HepG2 (cell line): ENCODE measurements around the gene MRPS5. TPM values are rescaled to one million over a fixed set of nuclear protein-coding genes. Genes with fewer than 3 reads are reported as not detected.

Source experiments
- BCL6 ChIP-seq: IDR thresholded peaks from 2 replicates; pipeline ENCODE4 v1.6.1; 2016; ENCODE audit warnings: missing genetic modification reagents, missing compliant biosample characterization
- DMAP1 ChIP-seq: IDR thresholded peaks from 2 replicates; pipeline ENCODE4 v1.6.1; 2016
- ESRRA ChIP-seq: sonication (generic); formaldehyde crosslinking; IDR thresholded peaks from 2 replicates; pipeline ENCODE4 v1.5.1; 2020; ENCODE audit warnings: mild to moderate bottlenecking, low read depth, missing genetic modification reagents
- FOXO1 ChIP-seq: sonication (generic); formaldehyde crosslinking; IDR thresholded peaks from 2 replicates; pipeline ENCODE4 v1.4.0; 2020; ENCODE audit warnings: missing genetic modification reagents
- GATAD1 ChIP-seq: IDR thresholded peaks from 2 replicates; pipeline ENCODE4 v1.6.1; 2016; ENCODE audit warnings: missing genetic modification reagents, missing compliant biosample characterization
- HNRNPL ChIP-seq: fragments of 200-400 bp; formaldehyde crosslinking; IDR thresholded peaks from 2 replicates; pipeline ENCODE4 v1.6.1; 2017; ENCODE audit warnings: mild to moderate bottlenecking, low read depth, low read length
- KDM2A ChIP-seq: sonication (generic); formaldehyde crosslinking; IDR thresholded peaks from 2 replicates; pipeline ENCODE4 v1.4.0; 2020; ENCODE audit warnings: low read depth, missing genetic modification reagents, borderline replicate concordance
- LCORL ChIP-seq, 2 experiments: fragments of 450-650 bp in 1 of 2; sonication (generic) in 1 of 2; formaldehyde crosslinking in 1 of 2; IDR thresholded peaks; 2 replicates each; pipeline versions ENCODE4 v1.5.0 to v1.6.1; 2017 to 2020; ENCODE audit warnings: antibody characterized with exemption in 1 of 2, missing genetic modification reagents in 1 of 2
- MEIS2 ChIP-seq: sonication (generic); formaldehyde crosslinking; IDR thresholded peaks from 2 replicates; pipeline ENCODE4 v1.9.0; 2021; ENCODE audit warnings: mild to moderate bottlenecking, missing genetic modification reagents
- NFIC ChIP-seq: IDR thresholded peaks from 2 replicates; pipeline ENCODE4 v1.6.1; 2012; ENCODE audit warnings: mild to moderate bottlenecking, low read length, inconsistent platforms
- NFYC ChIP-seq: IDR thresholded peaks from 2 replicates; pipeline ENCODE4 v1.6.1; 2016; ENCODE audit warnings: missing genetic modification reagents, missing compliant biosample characterization
- PAF1 ChIP-seq: IDR thresholded peaks from 2 replicates; pipeline ENCODE4 v1.6.1; 2016; ENCODE audit warnings: missing genetic modification reagents, missing compliant biosample characterization
- POLR2A ChIP-seq, 2 experiments: IDR thresholded peaks; 2 replicates each; pipeline ENCODE4 v1.6.1; 2011; ENCODE audit warnings: low read depth in 2 of 2, low read length in 2 of 2, mild to moderate bottlenecking in 1 of 2, moderate library complexity in 1 of 2; ENCODE audit not compliant: insufficient read depth in 1 of 2
- REPIN1 ChIP-seq: sonication (generic); formaldehyde crosslinking; IDR thresholded peaks from 2 replicates; pipeline ENCODE4 v1.8.0; 2022; ENCODE audit warnings: missing genetic modification reagents, low read depth, mild to moderate bottlenecking, borderline replicate concordance
- SALL1 ChIP-seq: sonication (generic); formaldehyde crosslinking; IDR thresholded peaks from 2 replicates; pipeline ENCODE4 v1.8.0; 2022; ENCODE audit warnings: mild to moderate bottlenecking, missing genetic modification reagents
- SAP130 ChIP-seq: IDR thresholded peaks from 2 replicates; pipeline ENCODE4 v1.6.1; 2016; ENCODE audit warnings: low read depth
- SMAD9 ChIP-seq: sonication (generic); formaldehyde crosslinking; IDR thresholded peaks from 2 replicates; pipeline ENCODE4 v1.5.1; 2020; ENCODE audit warnings: mild to moderate bottlenecking, missing genetic modification reagents
- SOX5 ChIP-seq: IDR thresholded peaks from 2 replicates; pipeline ENCODE4 v1.6.1; 2016; ENCODE audit warnings: borderline replicate concordance
- ZFP90 ChIP-seq: sonication (generic); formaldehyde crosslinking; IDR thresholded peaks from 2 replicates; pipeline ENCODE4 v1.8.0; 2022; ENCODE audit warnings: missing genetic modification reagents, mild to moderate bottlenecking, inconsistent platforms, borderline replicate concordance
- ZNF234 ChIP-seq: sonication (generic); formaldehyde crosslinking; conservative IDR thresholded peaks from 2 replicates; pipeline ENCODE4 v1.5.1; 2020; ENCODE audit warnings: mild to moderate bottlenecking, missing genetic modification reagents
- ZNF256 ChIP-seq: sonication (generic); formaldehyde crosslinking; conservative IDR thresholded peaks from 2 replicates; pipeline ENCODE4 v1.4.0; 2020; ENCODE audit warnings: missing genetic modification reagents
- ZNF331 ChIP-seq: sonication (generic); formaldehyde crosslinking; IDR thresholded peaks from 2 replicates; pipeline ENCODE4 v1.4.0; 2020; ENCODE audit warnings: missing genetic modification reagents
- ZNF446 ChIP-seq: sonication (generic); formaldehyde crosslinking; IDR thresholded peaks from 2 replicates; pipeline ENCODE4 v1.5.0; 2020; ENCODE audit warnings: mild to moderate bottlenecking, missing genetic modification reagents
- ZNF619 ChIP-seq: sonication (generic); formaldehyde crosslinking; IDR thresholded peaks from 2 replicates; pipeline ENCODE4 v1.4.0; 2020; ENCODE audit warnings: mild to moderate bottlenecking, missing genetic modification reagents
- ZNF678 ChIP-seq: sonication (generic); formaldehyde crosslinking; IDR thresholded peaks from 2 replicates; pipeline ENCODE4 v1.4.0; 2020; ENCODE audit warnings: mild to moderate bottlenecking, missing genetic modification reagents
- polyA plus RNA-seq, 8 experiments: library from polyadenylated mRNA; depleted of rRNA in 3 of 8; stranded (reverse) in 7 of 8; unstranded in 1 of 8; fragments of >200 nt; fragmentation: Illumina TruSeq in 4 of 8; extraction: Trizol in 4 of 8; gene quantifications; 2 replicates each; pipeline versions ENCODE4 v1.2.1 to v1.2.3, GENCODE V29; 2011 to 2016; ENCODE audit warnings: low read depth in 4 of 8, missing spikeins in 1 of 8, mixed read lengths in 1 of 8; ENCODE audit not compliant: insufficient read depth in 1 of 8
- total RNA-seq, 5 experiments: library from RNA; depleted of rRNA; stranded (reverse); fragments of >200 nt; fragmentation: Illumina TruSeq; extraction: Trizol; gene quantifications; 2 replicates each; pipeline ENCODE4 v1.2.3, GENCODE V29; 2016; ENCODE audit warnings: low read depth in 1 of 5
- TF ChIP-seq, protein P1 (sequence below): IDR thresholded peaks from 2 replicates; pipeline ENCODE4 v1.6.1; 2016; ENCODE audit warnings: low read depth, control low read depth
- TF ChIP-seq, protein P2 (sequence below): sonication (generic); formaldehyde crosslinking; IDR thresholded peaks from 2 replicates; pipeline ENCODE4 v1.5.0; 2020; ENCODE audit warnings: missing genetic modification reagents, mild to moderate bottlenecking, borderline replicate concordance
- TF ChIP-seq, protein P3 (sequence below): sonication (generic); formaldehyde crosslinking; IDR thresholded peaks from 2 replicates; pipeline ENCODE4 v1.5.1; 2020; ENCODE audit warnings: missing genetic modification reagents, mild to moderate bottlenecking, borderline replicate concordance
- TF ChIP-seq, protein P4 (sequence below): sonication (generic); formaldehyde crosslinking; IDR thresholded peaks from 2 replicates; pipeline ENCODE4 v1.8.1; 2023; ENCODE audit warnings: mild to moderate bottlenecking, missing genetic modification reagents

MRPS5 gene
- total and polyA plus RNA-seq, 2 of the 13 experiments (the other 11 are each of a cell fraction or from before 2014, with no cell fraction given): 98.8 to 134 TPM

DNA sequence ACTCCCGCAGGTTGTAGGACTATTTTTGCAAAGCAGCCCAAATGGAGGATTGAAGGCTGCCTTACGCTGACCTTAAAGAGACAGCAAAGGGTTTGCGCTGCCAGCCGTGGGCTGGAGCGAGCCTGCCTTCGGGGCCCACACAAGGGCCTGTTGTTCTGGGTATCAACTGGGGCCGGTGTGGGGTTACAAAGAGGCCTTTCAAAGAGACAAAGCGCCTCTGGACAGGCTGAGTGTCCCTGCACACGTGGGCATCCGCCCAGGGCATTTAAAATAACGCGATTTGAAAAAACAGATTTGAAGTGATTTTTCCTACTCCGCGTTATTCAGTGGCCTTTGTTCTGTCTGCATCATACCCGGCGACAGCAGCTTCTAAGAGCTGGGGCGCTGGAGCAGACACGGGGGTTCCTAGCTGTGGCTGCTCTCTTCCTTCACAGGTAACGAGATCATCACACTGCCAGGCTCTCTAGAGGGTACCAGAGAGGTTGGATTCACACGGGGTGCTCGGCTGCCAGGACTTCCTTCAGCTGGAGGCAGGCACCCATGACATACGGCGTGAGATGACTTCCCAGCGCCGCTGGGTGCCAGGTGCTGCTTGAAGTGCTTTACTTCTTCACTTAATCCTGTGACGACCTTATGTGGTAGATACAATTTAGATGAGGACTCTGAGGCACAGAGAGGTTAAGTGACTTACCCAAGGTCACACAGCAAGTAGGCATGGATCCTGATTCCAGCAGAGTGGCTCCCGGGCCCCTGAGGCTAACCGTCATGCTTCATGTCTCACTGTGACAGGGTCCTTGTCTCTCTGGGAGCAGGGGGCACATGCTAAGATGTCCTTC is 63.9 kb downstream of the MRPS5 start (continued):
- TF ChIP-seq, protein P1, sequence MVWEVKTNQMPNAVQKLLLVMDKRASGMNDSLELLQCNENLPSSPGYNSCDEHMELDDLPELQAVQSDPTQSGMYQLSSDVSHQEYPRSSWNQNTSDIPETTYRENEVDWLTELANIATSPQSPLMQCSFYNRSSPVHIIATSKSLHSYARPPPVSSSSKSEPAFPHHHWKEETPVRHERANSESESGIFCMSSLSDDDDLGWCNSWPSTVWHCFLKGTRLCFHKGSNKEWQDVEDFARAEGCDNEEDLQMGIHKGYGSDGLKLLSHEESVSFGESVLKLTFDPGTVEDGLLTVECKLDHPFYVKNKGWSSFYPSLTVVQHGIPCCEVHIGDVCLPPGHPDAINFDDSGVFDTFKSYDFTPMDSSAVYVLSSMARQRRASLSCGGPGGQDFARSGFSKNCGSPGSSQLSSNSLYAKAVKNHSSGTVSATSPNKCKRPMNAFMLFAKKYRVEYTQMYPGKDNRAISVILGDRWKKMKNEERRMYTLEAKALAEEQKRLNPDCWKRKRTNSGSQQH (CRISPR knock-in tag): no peak
- TF ChIP-seq, protein P2, sequence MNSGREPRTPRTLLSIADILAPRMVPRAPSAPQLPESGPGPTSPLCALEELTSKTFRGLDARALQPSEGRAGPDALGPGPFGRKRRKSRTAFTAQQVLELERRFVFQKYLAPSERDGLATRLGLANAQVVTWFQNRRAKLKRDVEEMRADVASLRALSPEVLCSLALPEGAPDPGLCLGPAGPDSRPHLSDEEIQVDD (CRISPR knock-in tag): no peak
- TF ChIP-seq MEIS2 (no peak), ZNF678 (no peak), KDM2A (no peak), ZFP90 (CRISPR knock-in tag) (no peak), LCORL (IDR thresholded peaks at IDR 0.05) (no peak), LCORL (CRISPR knock-in tag; IDR thresholded peaks at IDR 0.05) (no peak), ZNF446 (no peak), SAP130 (peak; percentile 58), BCL6 (CRISPR knock-in tag) (no peak), HNRNPL (peak; percentile 78; the same call in 1 of the 2 replicates), ZNF256 (CRISPR knock-in tag) (no peak), ZNF619 (CRISPR knock-in tag) (0 out of 2 replicates have a peak, but pooled peaks have one; percentile 46), ESRRA (CRISPR knock-in tag) (no peak), DMAP1 (CRISPR knock-in tag) (peak; percentile 47; the same call in 1 of the 2 replicates), FOXO1 (CRISPR knock-in tag) (no peak), SMAD9 (CRISPR knock-in tag) (no peak), NFYC (CRISPR knock-in tag) (no peak), PAF1 (CRISPR knock-in tag) (no peak), GATAD1 (CRISPR knock-in tag) (no peak), ZNF234 (CRISPR knock-in tag) (no peak), NFIC (no peak), ZNF331 (peak; percentile 25; the same call in 1 of the 2 replicates), POLR2A (IDR thresholded peaks at IDR 0.05; ENCODE audit: insufficient read depth in 1 of 2, low read depth in 2 of 2, low read length in 2 of 2) (no peak), SALL1 (no peak), SOX5 (peak; percentile 71; the same call in 1 of the 2 replicates), REPIN1 (no peak)
- TF ChIP-seq, protein P3, sequence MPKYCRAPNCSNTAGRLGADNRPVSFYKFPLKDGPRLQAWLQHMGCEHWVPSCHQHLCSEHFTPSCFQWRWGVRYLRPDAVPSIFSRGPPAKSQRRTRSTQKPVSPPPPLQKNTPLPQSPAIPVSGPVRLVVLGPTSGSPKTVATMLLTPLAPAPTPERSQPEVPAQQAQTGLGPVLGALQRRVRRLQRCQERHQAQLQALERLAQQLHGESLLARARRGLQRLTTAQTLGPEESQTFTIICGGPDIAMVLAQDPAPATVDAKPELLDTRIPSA: no peak
- TF ChIP-seq, protein P4, sequence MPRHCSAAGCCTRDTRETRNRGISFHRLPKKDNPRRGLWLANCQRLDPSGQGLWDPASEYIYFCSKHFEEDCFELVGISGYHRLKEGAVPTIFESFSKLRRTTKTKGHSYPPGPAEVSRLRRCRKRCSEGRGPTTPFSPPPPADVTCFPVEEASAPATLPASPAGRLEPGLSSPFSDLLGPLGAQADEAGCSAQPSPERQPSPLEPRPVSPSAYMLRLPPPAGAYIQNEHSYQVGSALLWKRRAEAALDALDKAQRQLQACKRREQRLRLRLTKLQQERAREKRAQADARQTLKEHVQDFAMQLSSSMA: no peak
